ENCODE data around the gene OR5B2.
"Not testable (repeated sequence)": the region's sequence is repeated elsewhere in the genome, so short reads cannot be mapped to it uniquely, and the experiment has no call there.

The OR5B2 gene

GRCh38 chr11:58428021-58428420 lies at the start of gene OR5B2:
TSS of gene OR5B2 (minus strand) at chr11:58428121. CDS start at chr11:58423261, 4,860 bp downstream.
- DNase-seq (ENCODE audit: low spot score), result no peak

DNA sequence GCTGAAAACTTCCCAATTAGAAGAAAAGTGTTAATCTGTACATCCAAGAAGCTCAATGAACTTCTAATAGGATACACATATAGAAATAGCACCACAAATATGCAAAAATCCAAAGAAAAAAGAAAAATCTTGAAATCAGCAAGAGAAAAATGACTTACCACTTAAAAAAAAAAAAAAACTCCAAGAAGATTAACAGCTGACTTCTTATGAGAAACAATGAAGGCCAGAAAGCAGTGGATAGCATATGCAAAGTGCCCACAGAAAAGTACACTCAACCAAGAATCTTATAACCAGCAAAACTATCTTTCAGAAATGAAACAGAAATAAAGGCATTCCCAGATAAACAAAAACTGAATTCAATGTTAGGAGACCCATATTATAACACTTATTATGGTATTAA lies 44.0 kb upstream of the OR5B2 start:
- DNase-seq (ENCODE audit: low spot score), result no peak

DNA sequence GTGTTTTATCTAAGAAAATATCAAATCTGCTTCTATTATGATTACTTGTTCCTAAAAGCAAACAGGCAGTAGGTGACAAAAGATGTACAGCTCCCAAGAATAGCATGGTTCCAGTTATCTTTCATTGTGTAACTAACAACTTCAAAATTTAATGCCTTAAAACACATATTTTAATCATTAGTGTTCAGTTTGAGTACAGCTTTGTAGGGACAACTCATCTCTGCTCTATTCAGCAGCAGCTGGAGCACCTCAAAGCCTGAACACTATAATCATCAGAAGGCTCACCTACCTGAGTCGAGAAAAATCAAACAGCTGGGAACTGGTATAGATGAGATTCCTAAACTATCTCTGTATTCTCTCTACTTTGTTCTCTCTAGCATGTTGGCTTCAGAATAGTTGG lies 38.4 kb upstream of the OR5B2 start:
- no peak for DNase-seq (ENCODE audit: low spot score)

DNA sequence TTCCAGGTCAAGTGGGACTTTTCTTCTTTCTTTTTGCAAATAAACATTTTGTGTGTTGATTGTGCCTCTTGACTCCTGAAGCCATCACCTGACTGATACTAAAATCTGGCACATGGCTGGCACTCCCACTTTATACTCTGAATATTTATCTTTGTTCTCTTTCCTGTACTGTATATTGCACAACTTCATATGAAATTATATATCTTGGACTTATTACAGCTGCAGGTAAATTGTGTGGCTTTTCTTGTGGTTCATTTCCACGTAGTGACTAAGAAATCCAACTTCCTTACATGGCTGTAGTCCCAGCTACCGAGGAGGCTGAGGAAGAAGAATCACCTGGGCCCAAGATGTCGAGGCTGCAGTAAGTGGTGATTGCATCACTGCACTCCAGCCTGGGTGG lies 37.8 kb upstream of the OR5B2 start:
- DNase-seq (ENCODE audit: low spot score), result no peak

DNA sequence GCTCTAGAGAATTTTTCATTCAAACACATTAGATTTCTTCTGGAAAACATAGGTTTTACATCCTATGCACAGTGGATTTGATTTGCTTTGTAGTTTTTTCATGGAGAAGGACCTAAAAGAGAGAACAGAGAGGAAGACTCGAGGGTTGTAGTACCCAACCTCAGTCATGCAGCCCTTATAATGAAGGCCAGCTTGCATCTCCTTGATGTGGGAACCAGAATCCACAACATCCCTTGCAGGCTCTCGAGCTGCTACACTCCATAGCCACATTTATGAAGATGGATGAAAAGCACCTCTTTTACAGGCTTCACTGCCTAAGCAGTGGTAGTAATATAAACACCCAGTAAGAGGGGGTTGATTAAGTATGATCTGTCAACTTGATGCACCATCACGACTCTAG lies 23.7 kb upstream of the OR5B2 start:
- DNase-seq (ENCODE audit: low spot score), result no peak

GRCh38 chr11:58446294-58446693 lies 18.4 kb upstream of the OR5B2 start:
- DNase-seq (ENCODE audit: low spot score), result no peak

- no peak for DNase-seq (ENCODE audit: low spot score)
Observed at GRCh38 chr11:58444300-58444699, 16.4 kb upstream of the OR5B2 start.

DNA sequence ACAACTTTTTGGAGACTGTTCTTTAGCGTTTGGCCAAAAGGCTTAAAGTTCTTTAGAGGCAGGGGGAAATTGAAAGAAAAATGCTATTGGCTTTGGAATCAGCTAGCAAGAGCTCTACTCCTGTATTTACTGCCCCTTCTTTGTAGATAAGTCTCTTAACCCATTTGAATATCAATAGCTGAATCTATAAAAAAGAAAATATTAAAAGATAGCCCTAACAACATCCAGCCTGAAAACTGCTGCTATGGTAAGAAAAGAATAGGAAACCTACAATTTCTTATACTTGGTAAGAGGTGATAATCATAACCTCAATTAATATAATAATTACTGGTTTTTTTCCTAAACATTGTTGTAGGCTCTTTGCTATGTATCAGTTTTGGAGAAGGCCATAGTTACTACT lies 14.2 kb upstream of the OR5B2 start, which contains the start of gene OR5B12:
OR5B12 (minus strand) TSS at position 101 of the 400 bp plus-strand sequence. CDS start 2,085 bp downstream, outside the sequence.
- DNase-seq (ENCODE audit: low spot score), result no peak

DNA sequence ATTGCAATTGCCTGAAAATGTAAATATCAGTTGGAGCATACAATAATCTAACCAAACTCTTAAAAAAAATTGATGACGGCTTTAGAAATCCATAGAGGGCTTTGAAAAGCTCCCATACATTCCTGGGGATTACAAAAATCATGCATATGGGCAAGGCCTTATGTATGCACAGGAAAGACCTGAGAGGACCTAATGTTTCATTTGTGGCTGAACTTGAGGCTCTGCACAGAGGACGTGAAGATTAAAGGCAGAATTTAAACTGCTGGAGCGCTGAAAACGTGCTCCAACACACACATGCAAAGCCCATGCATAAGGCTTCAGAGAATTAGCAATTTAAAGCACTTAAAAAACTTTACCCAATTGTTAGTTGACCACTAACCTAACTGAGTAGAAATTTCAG lies 10.6 kb upstream of the OR5B2 start:
- DNase-seq (ENCODE audit: low spot score), result no peak

DNA sequence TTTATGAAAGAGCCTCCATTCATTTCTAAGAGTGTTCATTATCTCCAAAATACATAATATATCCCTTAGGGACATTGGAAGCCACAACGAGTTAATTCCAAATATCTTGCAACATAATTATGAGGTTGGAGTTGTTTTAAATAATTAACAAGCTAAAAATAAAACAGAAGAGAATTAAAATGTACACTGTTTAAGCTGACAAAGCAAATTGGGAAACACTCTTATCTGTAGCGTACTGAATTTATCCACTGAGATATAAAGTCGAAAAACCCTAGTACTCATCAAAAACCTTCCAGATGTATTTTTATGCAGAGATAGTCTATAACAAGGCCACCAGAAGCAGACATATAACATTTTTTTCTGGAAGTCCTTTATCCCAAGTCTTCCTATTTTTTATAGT lies 6.3 kb upstream of the OR5B2 start:
- DNase-seq (ENCODE audit: low spot score), result no peak

GRCh38 chr11:58433638-58434203 lies 5.8 kb upstream of the OR5B2 start:
- DNase-seq (ENCODE audit: low spot score), result no peak

- no peak for DNase-seq (ENCODE audit: low spot score)
Observed at GRCh38 chr11:58429273-58429672, 1.4 kb upstream of the OR5B2 start.

GRCh38 chr11:58406774-58407173 lies 21.1 kb downstream of the OR5B2 start, which contains the start of gene OR5B3:
TSS of gene OR5B3 (minus strand) at chr11:58406874. CDS start at chr11:58403409, 3,465 bp downstream.
- no peak for DNase-seq (ENCODE audit: low spot score)

GRCh38 chr11:58399622-58400021 lies 28.3 kb downstream of the OR5B2 start:
- not testable (repeated sequence) for DNase-seq (ENCODE audit: low spot score)

- no peak for DNase-seq (ENCODE audit: low spot score)
Observed at GRCh38 chr11:58395581-58395980, 32.3 kb downstream of the OR5B2 start.

- no peak for DNase-seq (ENCODE audit: low spot score)
Observed at GRCh38 chr11:58394195-58394594, 33.7 kb downstream of the OR5B2 start.

DNA sequence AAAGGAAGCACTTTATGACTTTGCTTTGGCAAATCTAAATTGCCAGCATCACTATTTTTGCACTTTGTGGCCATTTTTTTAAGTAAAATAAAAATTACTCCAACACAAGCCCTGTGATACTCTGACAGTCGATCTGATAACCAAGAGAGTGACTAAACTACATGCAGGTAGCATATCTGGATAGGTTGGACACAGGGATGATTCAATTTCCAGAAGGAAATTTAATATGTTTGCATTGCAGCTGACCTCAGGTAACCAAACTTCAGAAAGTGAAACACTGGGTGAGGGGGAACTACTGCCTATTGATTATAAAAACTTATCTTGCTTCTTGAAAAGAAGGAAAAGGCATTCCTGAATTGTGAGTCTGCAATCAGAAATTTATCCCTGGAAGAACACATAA lies 35.2 kb downstream of the OR5B2 start:
- no peak for DNase-seq (ENCODE audit: low spot score)

DNA sequence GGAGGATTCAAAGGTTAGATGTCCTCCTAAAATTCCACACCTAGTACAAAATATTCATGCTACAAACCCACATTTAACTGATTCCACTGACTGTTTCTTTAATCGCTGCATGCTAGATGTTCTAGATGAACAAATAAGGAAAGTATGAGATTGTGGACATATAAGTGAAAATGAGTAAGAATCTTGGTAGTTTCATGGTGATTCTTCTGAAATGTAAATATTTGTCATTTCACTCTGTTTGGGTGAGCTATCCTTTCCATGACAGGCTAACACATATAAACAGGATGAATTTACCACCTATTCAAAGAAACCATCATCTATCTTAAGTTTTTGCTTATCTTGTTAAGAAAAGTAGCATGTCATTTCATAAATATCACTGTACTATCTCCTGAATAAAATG lies 36.0 kb downstream of the OR5B2 start:
- no peak for DNase-seq (ENCODE audit: low spot score)

GRCh38 chr11:58390551-58391063 lies 37.3 kb downstream of the OR5B2 start:
- no peak for DNase-seq (ENCODE audit: low spot score)

All from activated CD4-positive, alpha-beta T cell treated with anti-CD3 and anti-CD28 coated beads, Interleukin-2, Interleukin-4, amounts not matched to agents 100 ng/mL and 50 ng/mL, durations not matched to agents 16 hours and 8 hours (primary cell).